ENCODE measurements around the gene BTBD17. TPM values are rescaled to one million over a fixed set of nuclear protein-coding genes. Genes with fewer than 3 reads are reported as not detected.

Gene BTBD17
- total RNA-seq, 1 experiment from 2014 or later: not detected

- no peak for DNase-seq (ENCODE audit: extremely low read depth, low read depth)
Measured at GRCh38 chr17:74362069-74362405, 369 bp upstream of the BTBD17 start.

- DNase-seq (ENCODE audit: extremely low read depth, low read depth): no peak
Measured at GRCh38 chr17:74360899-74361229, 804 bp downstream of the BTBD17 start.

- DNase-seq (ENCODE audit: extremely low read depth, low read depth): no peak
Measured at GRCh38 chr17:74359916-74360315, 1.8 kb downstream of the BTBD17 start.

- DNase-seq (ENCODE audit: extremely low read depth, low read depth): no peak
Measured at GRCh38 chr17:74358697-74359096, 3.0 kb downstream of the BTBD17 start.

GRCh38 chr17:74357466-74357809 is 4.2 kb downstream of the BTBD17 start:
- DNase-seq (ENCODE audit: extremely low read depth, low read depth): no peak

- DNase-seq (ENCODE audit: extremely low read depth, low read depth): no peak
Measured at GRCh38 chr17:74356646-74357465, 4.8 kb downstream of the BTBD17 start.

- DNase-seq (ENCODE audit: extremely low read depth, low read depth): no peak
Measured at GRCh38 chr17:74355065-74355464, 6.6 kb downstream of the BTBD17 start.

GRCh38 chr17:74354561-74354960 is 7.1 kb downstream of the BTBD17 start:
- no peak for DNase-seq (ENCODE audit: extremely low read depth, low read depth)

GRCh38 chr17:74354123-74354522 is 7.5 kb downstream of the BTBD17 start:
- peak; percentile 57 for DNase-seq (ENCODE audit: extremely low read depth, low read depth)

- DNase-seq (ENCODE audit: extremely low read depth, low read depth): no peak
Measured at GRCh38 chr17:74353446-74354060, 8.1 kb downstream of the BTBD17 start.

GRCh38 chr17:74351552-74352210 is 10.0 kb downstream of the BTBD17 start:
- DNase-seq (ENCODE audit: extremely low read depth, low read depth): peak; percentile 11

GRCh38 chr17:74350486-74350885 is 11.2 kb downstream of the BTBD17 start:
- DNase-seq (ENCODE audit: extremely low read depth, low read depth): no peak

GRCh38 chr17:74349120-74349519 is 12.5 kb downstream of the BTBD17 start:
- no peak for DNase-seq (ENCODE audit: extremely low read depth, low read depth)

GRCh38 chr17:74347646-74348045 is 14.0 kb downstream of the BTBD17 start:
- no peak for DNase-seq (ENCODE audit: extremely low read depth, low read depth)

- DNase-seq (ENCODE audit: extremely low read depth, low read depth): no peak
Measured at GRCh38 chr17:74345433-74346241, 16.0 kb downstream of the BTBD17 start.

- DNase-seq (ENCODE audit: extremely low read depth, low read depth): no peak
Measured at GRCh38 chr17:74344658-74345057, 17.0 kb downstream of the BTBD17 start.

- no peak for DNase-seq (ENCODE audit: extremely low read depth, low read depth)
Measured at GRCh38 chr17:74343526-74344284, 18.0 kb downstream of the BTBD17 start.

GRCh38 chr17:74343121-74343520 is 18.5 kb downstream of the BTBD17 start:
- no peak for DNase-seq (ENCODE audit: extremely low read depth, low read depth)

GRCh38 chr17:74342224-74342623 is 19.4 kb downstream of the BTBD17 start:
- no peak for DNase-seq (ENCODE audit: extremely low read depth, low read depth)

- DNase-seq (ENCODE audit: extremely low read depth, low read depth): no peak
Measured at GRCh38 chr17:74340470-74341023, 21.1 kb downstream of the BTBD17 start.

Measured in NCI-H460 (cell line).